KOPT-K1 (cell line): ENCODE results near the gene POPDC2.
"Not testable (repeated sequence)": the region's sequence is repeated elsewhere in the genome, so short reads cannot be mapped to it uniquely, and the experiment has no call there.

Experiments used
- H3K27ac ChIP-seq: fragments of 200-600 bp; sonication (generic); 2 replicates; pipeline ENCODE4 v1.5.1; 2016; ENCODE audit warnings: antibody characterized with exemption, mild to moderate bottlenecking, low read depth, low read length; ENCODE audit not compliant: poor library complexity, severe bottlenecking
- H3K36me3 ChIP-seq: fragments of 200-600 bp; sonication (generic); 2 replicates; pipeline ENCODE4 v1.5.1; 2017; ENCODE audit warnings: antibody characterized with exemption, mild to moderate bottlenecking, low read length, moderate library complexity; ENCODE audit not compliant: insufficient read depth
- H3K9me3 ChIP-seq: fragments of 200-600 bp; sonication (generic); 2 replicates; pipeline ENCODE4 v1.5.1; 2017; ENCODE audit warnings: antibody characterized with exemption, low read length, mild to moderate bottlenecking; ENCODE audit not compliant: insufficient read depth, poor library complexity, severe bottlenecking

Gene POPDC2

DNA sequence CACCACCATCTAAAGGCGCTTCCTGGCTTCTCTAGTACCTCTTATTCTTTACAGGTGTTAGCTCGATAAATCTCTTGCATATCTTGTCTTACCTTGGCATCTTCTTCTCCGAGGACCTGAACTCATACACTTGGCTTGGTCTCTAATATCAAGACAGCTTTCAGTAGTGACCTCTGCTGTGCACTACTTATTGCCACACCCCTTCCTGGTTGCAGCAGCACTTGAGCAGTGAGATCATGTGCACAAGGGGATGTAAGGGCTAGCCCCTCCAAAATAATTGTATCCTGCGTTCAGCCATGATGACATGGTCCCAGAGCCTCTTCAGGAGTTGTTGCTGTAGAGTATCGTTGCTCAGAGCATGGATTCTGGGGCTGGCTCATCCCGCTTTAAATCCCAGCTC is 64.0 kb downstream of the POPDC2 start:
- Histone ChIP-seq H3K27ac (no peak overlapping the region), H3K9me3 (no peaks in the 10 kb centered on the region), H3K36me3 (no peaks in the 10 kb centered on the region)

DNA sequence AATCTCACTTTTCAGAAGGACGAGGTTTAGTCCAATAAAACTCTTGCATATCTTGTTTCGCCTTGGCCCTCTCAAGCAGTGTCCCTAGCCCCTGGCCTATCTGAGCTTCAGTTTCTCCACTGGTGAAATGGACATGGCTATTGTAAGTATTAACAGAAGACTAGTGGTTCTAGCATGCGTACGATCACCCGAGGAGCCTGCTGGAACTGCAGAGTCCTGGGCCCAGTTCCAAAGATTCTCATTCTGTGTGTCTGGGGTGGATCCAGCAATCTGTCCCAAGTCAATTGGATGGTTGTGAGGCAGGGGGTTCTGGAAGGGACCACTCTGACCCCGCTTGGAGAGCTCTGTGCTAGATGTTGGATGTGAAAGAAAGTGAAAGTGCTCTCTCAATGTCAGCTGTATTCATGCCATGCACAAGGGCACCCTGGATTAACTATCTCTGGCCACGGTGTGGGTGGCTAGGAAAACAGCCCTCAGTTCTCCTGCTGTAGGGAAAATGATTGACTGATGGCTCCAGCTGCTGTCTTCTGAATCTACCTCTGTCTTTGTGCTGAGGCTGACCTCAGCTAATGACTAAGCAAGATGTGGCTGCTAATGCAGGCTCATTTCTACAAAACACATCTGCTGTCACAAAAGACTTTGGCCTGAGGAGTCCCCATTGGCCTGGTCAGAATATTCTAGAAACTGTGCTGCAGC is 64.6 kb downstream of the POPDC2 start:
- H3K27ac ChIP-seq, result no peak overlapping the region
- H3K36me3 ChIP-seq, result no peaks in the 10 kb centered on the region
- peaks cover 4% of the 10 kb centered on the region for H3K9me3 ChIP-seq

GRCh38 chr3:119594929-119595328 is 65.5 kb downstream of the POPDC2 start:
- not testable (repeated sequence) for H3K27ac ChIP-seq, H3K36me3 ChIP-seq
- H3K9me3 ChIP-seq, result peaks cover 12% of the 10 kb centered on the region

DNA sequence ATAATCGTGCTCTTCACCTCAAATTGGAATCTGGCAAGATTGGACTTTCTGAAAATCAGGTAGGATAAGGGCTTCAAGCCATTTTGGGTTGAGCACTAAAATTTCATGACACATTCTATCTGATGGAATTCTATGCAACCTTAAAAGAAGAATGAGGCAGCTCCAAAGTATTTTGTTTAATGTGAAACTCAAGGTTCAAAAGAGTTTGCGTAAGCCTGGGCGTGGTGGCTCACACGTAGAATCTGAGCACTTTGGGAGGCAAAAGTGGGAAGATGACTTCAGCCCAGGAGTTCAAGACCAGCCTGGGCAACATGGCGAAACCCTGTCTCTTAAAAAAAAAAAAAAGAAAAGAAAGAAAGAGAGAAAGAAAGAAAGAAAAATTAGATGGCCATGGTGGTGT is 66.3 kb downstream of the POPDC2 start:
- no peak overlapping the region for H3K27ac ChIP-seq
- no peaks in the 10 kb centered on the region for H3K36me3 ChIP-seq
- H3K9me3 ChIP-seq, result peaks cover 12% of the 10 kb centered on the region

GRCh38 chr3:119592861-119593260 is 67.5 kb downstream of the POPDC2 start:
- peaks cover 12% of the 10 kb centered on the region for H3K9me3 ChIP-seq

More at GRCh38 chr3:119592861-119593260, 67.5 kb downstream of the POPDC2 start:
- Histone ChIP-seq H3K27ac (no peak overlapping the region), H3K36me3 (no peaks in the 10 kb centered on the region)
